KOPT-K1 (cell line): ENCODE data around the gene SMIM8.

Source experiments
- H3K27ac ChIP-seq: fragments of 200-600 bp; sonication (generic); 2 replicates; pipeline ENCODE4 v1.5.1; 2016; ENCODE audit warnings: antibody characterized with exemption, mild to moderate bottlenecking, low read depth, low read length; ENCODE audit not compliant: poor library complexity, severe bottlenecking
- H3K36me3 ChIP-seq: fragments of 200-600 bp; sonication (generic); 2 replicates; pipeline ENCODE4 v1.5.1; 2017; ENCODE audit warnings: antibody characterized with exemption, mild to moderate bottlenecking, low read length, moderate library complexity; ENCODE audit not compliant: insufficient read depth
- H3K9me3 ChIP-seq: fragments of 200-600 bp; sonication (generic); 2 replicates; pipeline ENCODE4 v1.5.1; 2017; ENCODE audit warnings: antibody characterized with exemption, low read length, mild to moderate bottlenecking; ENCODE audit not compliant: insufficient read depth, poor library complexity, severe bottlenecking

SMIM8 gene

DNA sequence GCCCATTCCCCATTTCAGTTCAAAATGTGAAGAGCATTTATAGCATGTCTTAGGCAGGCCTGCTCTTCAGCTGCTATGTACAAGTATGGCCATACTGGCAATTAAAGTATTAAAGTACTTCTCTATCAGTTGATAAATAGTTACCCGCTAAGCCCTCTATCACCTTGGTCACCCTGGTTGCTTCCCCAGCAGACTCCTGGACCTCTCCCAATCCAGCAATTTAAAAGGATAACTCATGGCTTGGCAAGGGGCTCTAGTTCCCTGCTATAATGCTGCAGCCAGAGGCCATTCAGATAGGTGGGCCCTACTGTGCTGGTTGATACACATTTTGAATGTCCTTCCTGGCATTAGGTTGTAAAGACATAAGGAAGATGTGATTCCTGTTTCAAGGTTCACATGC lies 29.2 kb downstream of the SMIM8 start:
- Histone ChIP-seq H3K9me3 (no peaks in the 10 kb centered on the region), H3K36me3 (no peaks in the 10 kb centered on the region), H3K27ac (no peak overlapping the region)

DNA sequence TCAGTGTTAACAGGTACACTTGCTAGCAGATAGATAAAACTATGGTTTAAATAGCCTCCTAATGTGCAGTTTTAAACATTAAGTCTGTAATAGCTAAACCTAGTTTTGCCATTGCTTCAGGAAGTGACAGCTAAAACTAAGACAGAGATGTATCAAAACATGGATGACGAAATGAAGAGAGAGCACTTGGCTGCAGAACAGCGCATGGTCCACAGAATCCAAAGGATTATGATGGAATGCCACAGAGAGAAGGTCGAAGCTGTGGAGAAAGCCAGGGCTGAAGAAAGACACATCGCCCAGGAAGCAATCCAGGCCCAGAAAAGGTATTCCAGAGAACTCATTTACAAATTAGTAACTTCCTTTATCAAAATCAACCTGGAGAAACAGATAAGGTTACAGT lies 33.8 kb downstream of the SMIM8 start:
- no peak overlapping the region for H3K27ac ChIP-seq
- H3K9me3 ChIP-seq, result no peaks in the 10 kb centered on the region
- H3K36me3 ChIP-seq, result no peaks in the 10 kb centered on the region

DNA sequence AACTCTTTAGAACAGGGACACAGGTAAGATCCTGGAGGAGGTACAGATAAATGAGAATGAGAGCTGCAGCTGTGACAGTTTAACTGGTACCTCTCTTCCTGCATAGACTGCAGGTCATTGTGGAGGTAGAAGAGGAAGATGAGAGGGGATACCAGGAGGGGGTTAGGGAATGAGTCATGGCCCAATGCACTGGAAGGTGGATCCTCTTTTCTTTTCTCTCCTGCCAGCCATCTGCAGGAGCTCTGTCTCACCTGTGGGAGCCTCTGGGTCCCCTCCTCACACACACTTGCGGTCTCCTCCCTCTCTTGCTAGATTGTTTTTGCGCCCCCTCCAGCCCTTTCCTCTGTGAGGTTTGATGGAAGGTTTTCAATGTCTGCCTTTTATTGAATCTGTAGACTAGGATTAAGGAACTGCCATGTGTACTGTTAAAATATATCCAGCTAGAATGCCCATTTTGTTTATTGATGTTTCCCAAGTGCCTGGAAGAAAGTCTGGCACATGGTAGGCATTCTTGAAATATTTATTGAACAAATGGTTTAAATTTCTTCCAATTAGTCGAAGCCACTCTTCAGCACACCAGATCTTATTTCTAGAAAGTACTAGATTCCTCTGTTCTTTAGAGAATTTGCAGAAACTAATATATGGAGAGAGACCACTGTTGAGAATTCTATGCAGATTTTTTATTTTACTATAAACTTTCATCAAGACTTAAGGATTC lies 35.2 kb downstream of the SMIM8 start:
- Histone ChIP-seq H3K27ac (no peak overlapping the region), H3K36me3 (no peaks in the 10 kb centered on the region), H3K9me3 (no peaks in the 10 kb centered on the region)

DNA sequence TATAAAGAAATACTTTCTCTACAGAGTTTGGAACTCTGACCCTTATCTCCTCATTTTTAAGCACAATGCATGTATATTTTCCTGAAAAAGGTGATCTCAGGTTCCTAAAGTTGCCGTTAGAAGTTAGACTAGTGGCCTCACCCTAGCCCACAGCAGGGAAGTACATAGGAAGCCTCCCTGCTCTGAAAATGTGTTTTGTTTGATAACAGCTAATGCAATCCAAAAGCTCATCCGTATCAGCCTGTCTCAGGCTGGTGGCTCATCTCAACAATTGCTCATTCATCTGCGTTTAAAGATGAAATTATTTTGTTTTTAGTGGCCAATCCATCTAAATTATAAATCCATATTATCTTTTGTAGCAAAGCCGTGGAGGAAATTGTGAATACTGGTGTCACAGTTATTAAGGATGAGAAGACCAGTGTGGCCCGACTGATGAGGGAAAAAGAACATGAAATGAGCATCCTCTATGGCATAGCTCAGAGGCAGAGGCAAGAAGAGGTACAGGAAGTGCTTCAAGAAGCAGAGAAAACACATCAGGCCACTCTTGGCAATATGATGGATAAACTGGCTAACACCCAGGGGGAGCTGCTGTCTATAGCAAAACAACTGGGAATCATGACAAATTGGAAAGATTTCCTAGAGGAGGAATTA lies 42.3 kb downstream of the SMIM8 start:
- H3K9me3 ChIP-seq, result peaks cover 25% of the 10 kb centered on the region
- H3K27ac ChIP-seq, result no peak overlapping the region
- H3K36me3 ChIP-seq, result no peaks in the 10 kb centered on the region

DNA sequence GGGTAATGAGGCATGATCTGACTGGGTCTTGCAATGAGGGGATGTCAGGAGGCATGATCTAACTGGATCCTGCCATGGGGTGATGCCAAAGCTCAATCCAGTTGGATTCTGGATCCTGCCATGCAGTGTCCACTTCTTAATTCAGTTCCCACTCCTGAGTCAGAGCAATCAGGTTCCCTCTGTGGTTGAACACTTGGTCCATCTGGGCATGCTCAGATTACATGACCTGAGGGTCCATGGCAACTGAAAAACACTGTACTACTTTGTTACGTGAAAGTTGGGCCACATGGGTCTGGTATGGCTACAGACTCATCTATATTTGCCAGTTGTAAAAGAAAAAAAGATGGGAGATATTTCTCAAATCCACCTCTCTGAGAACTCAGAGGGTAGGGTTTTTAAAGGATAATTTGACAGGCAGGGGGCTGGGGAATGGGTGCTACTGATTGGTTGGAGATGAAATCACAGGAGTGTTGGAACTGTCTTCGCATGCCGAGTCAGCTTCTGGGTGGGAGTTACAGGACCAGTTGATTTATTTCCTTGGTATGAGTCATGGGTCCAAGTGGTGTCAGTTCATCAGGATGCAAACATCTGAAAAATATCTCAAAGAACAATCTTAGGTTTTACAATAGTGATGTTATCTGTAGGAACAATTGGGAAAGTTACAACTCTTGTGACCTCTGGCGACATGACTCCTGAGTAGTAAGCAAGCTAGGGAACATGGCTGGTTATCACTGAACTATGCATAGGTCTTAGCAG lies 43.9 kb downstream of the SMIM8 start:
- peaks cover 25% of the 10 kb centered on the region for H3K9me3 ChIP-seq
- no peaks in the 10 kb centered on the region for H3K36me3 ChIP-seq
- no peak overlapping the region for H3K27ac ChIP-seq

DNA sequence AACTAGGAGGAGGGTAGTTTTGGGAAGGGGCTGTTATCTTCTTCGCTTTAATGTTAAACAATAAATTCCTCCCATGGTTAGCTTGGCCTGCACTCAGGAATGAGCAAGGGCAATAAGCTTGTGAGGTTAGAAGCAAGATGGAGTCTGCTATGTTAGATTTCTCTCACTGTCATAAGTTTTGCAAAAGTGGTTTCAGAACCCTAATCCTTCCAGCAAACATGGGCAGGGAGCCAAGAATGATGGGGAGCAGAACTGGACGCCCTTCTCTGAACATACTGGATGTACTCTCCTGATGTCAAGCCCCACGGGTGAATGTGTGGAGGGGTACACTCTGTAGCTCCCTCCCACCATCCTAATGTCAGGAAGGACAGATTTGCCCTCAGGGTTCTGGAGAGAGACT lies 44.5 kb downstream of the SMIM8 start:
- no peaks in the 10 kb centered on the region for H3K36me3 ChIP-seq
- no peak overlapping the region for H3K27ac ChIP-seq

DNA sequence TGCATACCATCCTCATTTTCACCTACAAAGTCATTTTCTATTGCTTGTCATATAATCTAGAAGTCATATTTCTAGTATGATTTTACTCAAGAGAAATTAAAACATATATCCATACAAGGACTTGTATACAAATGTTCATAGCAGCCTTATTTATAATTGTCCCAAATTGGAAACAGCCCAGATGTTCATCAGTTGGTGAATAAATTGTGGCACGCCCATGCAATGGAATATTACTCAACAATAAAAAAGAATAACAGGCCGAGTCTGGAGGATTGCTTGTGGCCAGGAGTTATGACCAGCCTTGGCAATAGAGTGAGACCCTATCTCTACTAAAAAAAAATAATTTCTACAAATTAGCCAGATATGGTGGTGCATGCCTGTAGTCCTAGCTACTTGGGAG lies 51.0 kb downstream of the SMIM8 start:
- no peak overlapping the region for H3K27ac ChIP-seq
- H3K36me3 ChIP-seq, result no peaks in the 10 kb centered on the region
- peaks cover 12% of the 10 kb centered on the region for H3K9me3 ChIP-seq

More for the DNA sequence above, 44.5 kb downstream of the SMIM8 start:
- H3K9me3 ChIP-seq, result peaks cover 25% of the 10 kb centered on the region

DNA sequence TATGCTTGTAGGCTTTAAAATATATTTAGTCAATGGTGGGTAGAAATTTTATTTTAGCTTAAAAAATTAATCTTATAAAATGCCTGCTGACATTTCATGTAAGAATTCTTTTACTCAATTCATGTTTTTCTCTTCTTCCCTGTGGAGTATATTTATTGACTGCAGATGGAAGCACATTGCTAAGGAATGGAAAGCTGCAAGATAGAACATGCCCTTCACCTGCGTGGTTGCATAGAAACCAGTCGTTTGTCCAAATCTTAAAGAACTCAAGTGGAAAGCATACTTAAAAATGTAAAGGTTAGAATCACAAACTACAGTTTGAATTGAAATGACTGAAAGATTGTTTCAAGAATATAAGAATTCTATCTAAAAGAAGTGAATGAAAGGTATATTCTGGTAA lies 52.9 kb downstream of the SMIM8 start:
- H3K9me3 ChIP-seq, result no peaks in the 10 kb centered on the region
- H3K27ac ChIP-seq, result no peak overlapping the region

DNA sequence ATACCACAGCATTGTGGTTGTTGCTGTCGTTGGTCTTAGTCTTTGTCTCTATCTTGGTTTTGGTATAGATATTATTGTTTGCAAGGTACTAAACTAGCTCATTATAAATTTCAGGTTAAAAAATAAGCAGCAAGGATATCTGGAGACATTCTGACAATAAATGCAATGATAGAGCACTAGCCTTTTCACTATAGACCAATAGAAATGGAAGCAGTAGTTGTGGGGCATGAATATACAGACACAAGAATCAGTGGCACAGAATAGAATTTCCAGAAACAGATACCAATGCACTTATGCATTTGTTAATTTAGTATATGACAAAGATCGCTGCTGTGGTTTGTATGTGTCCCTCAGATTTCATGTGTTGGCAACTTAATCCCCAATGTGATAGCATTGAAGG lies 54.3 kb downstream of the SMIM8 start:
- Histone ChIP-seq H3K36me3 (no peaks in the 10 kb centered on the region), H3K27ac (no peak overlapping the region), H3K9me3 (no peaks in the 10 kb centered on the region)

More for the DNA sequence above, 52.9 kb downstream of the SMIM8 start:
- H3K36me3 ChIP-seq, result no peaks in the 10 kb centered on the region

DNA sequence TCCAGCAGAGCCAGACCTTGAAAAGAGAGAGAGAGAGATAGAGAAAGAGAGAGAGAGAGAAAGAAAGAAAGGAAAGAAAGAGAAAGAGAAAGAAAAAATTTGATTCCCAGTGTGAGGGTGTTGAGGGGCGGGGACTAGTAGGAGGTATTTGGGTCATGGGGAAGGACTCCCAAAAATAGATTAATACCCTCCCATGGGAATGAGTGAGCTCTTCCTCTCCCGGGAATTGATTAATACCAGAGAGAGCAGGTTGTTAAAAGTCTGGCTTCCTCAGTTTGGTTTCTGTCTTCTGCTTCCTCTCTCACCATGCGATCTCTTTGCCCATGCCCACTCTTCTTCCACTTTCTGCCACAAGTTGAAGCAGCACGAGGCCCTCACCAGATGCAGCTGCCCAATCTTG lies 56.6 kb downstream of the SMIM8 start:
- Histone ChIP-seq H3K36me3 (no peaks in the 10 kb centered on the region), H3K27ac (no peak overlapping the region), H3K9me3 (no peaks in the 10 kb centered on the region)

DNA sequence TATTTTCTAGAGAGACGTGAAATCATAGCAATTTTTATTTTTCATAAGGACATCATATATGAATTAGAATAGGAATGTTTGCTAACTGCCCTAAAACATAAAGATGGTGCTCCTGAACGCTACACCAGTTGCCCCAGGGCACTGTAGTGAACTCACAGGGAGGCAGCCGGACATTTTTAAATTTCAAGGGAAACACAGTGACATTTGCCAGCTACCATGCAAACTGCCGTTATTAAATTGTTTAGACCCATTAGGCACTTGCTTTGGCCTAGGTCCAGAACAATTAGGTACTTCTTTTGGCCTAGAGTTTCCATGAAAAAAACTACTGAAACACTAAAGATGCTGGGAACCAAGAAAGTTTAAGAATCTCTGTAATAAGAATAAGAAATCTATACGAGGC lies 60.5 kb downstream of the SMIM8 start:
- H3K36me3 ChIP-seq, result no peaks in the 10 kb centered on the region
- no peak overlapping the region for H3K27ac ChIP-seq
- H3K9me3 ChIP-seq, result no peaks in the 10 kb centered on the region

DNA sequence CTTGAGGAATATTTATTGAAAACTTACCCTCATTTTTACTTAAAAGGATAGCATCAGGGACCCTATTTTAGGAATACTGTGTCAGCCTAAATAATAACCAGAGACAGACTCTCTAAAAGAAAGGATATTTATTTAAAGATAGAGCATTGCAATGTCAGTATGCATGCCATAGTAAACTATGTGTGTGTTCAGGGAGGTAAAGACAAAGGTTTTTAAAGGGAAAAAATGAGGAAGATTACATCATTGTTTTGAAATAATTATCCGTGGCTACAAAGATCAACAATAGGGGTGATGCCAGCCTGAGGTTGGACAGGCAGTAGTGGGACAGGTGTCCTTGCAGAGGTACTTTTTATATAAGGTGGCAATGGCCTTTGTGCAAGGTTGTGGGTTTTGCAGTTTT lies 61.6 kb downstream of the SMIM8 start:
- Histone ChIP-seq H3K36me3 (no peaks in the 10 kb centered on the region), H3K9me3 (no peaks in the 10 kb centered on the region)

DNA sequence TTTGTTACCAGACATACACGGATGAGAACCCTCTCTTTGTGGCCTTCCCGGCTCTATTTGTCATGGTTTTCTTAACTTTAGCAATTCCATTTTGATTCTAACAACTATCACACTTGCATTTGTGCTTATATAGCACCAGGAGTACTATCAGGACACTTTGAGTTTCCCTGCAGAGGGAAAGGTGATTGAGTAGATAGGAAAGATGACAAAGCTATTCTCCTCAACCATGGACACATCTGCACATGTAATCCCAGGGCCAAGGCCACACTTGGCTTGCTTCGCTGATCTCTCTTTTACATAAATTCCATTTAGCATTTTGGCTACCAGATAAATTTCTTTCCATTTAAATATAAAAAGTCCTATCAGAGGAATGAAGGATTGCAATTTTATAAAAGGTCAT lies 62.1 kb downstream of the SMIM8 start:
- Histone ChIP-seq H3K9me3 (no peaks in the 10 kb centered on the region), H3K36me3 (no peaks in the 10 kb centered on the region), H3K27ac (no peak overlapping the region)

More for the DNA sequence above, 61.6 kb downstream of the SMIM8 start:
- H3K27ac ChIP-seq, result no peak overlapping the region

DNA sequence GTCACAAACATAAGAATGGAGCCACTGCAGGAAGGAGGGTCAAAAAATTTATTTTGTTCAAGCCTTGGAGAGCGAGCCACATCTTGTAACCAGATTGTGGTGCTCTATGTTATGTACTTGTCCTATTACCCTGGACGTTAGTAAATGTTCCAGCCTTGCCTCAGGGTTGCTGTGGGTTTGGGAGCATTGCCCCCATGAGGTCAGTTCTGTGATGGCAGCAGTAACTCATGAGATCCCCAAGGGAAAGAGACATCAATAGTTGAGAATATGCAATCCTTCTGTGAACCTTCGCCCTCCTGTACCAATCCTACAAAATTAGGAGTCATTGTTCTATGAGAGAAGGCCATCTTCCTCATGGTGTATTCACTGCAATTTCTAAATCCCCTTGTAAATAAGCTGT lies 68.9 kb downstream of the SMIM8 start:
- H3K36me3 ChIP-seq, result no peaks in the 10 kb centered on the region
- H3K27ac ChIP-seq, result no peak overlapping the region
- H3K9me3 ChIP-seq, result no peaks in the 10 kb centered on the region
